PFSK-1 (cell line): ENCODE results near the gene WNT16.

Experiments
- FOXP2 ChIP-seq: optimal IDR thresholded peaks from 2 replicates; pipeline ENCODE3; 2011; ENCODE audit warnings: borderline replicate concordance, control low read depth, inconsistent platforms; ENCODE audit not compliant: insufficient read depth; ENCODE audit errors: extremely low read length, extremely low read depth
- POLR2AphosphoS5 ChIP-seq: IDR thresholded peaks from 2 replicates; pipeline ENCODE4 v1.6.1; 2012; ENCODE audit warnings: low read depth, mild to moderate bottlenecking, control low read depth, low read length, moderate library complexity
- REST ChIP-seq, 2 experiments: IDR thresholded peaks; 2 replicates each; pipeline versions ENCODE4 v1.6.1 to v1.8.0; 2011 to 2012; ENCODE audit warnings: low read depth in 2 of 2, low read length in 2 of 2, control low read depth in 1 of 2, inconsistent platforms in 1 of 2, mild to moderate bottlenecking in 1 of 2, moderate library complexity in 1 of 2; ENCODE audit not compliant: insufficient read depth in 1 of 2
- SIN3A ChIP-seq: IDR thresholded peaks from 2 replicates; pipeline ENCODE4 v1.6.1; 2012; ENCODE audit warnings: mild to moderate bottlenecking, low read length, moderate library complexity, borderline replicate concordance; ENCODE audit not compliant: insufficient read depth
- TAF1 ChIP-seq: IDR thresholded peaks from 2 replicates; pipeline ENCODE4 v1.6.1; 2012; ENCODE audit warnings: low read length, control low read depth, borderline replicate concordance; ENCODE audit not compliant: insufficient read depth

The WNT16 gene

GRCh38 chr7:121305109-121305508 is 23.7 kb upstream of the WNT16 start:
- TF ChIP-seq SIN3A (no peak), FOXP2 (no peak), TAF1 (no peak), REST (IDR thresholded peaks at IDR 0.05; ENCODE audit: insufficient read depth in 1 of 2, low read depth in 2 of 2, low read length in 2 of 2) (no peak), POLR2AphosphoS5 (no peak)

- TF ChIP-seq POLR2AphosphoS5: no peak
- no peak for TF ChIP-seq TAF1
- TF ChIP-seq SIN3A: no peak
- TF ChIP-seq REST (IDR thresholded peaks at IDR 0.05; ENCODE audit: insufficient read depth in 1 of 2, low read depth in 2 of 2, low read length in 2 of 2): no peak
- no peak for TF ChIP-seq FOXP2
Observed at GRCh38 chr7:121306565-121306964, 22.2 kb upstream of the WNT16 start.

GRCh38 chr7:121307021-121307574 is 21.7 kb upstream of the WNT16 start:
- TF ChIP-seq FOXP2: no peak
- TF ChIP-seq REST (IDR thresholded peaks at IDR 0.05; ENCODE audit: insufficient read depth in 1 of 2, low read depth in 2 of 2, low read length in 2 of 2): no peak
- TF ChIP-seq TAF1: no peak
- TF ChIP-seq SIN3A: no peak
- no peak for TF ChIP-seq POLR2AphosphoS5

GRCh38 chr7:121313220-121313792 is 15.5 kb upstream of the WNT16 start:
- TF ChIP-seq TAF1 (no peak), POLR2AphosphoS5 (no peak), FOXP2 (no peak), SIN3A (no peak), REST (IDR thresholded peaks at IDR 0.05; ENCODE audit: insufficient read depth in 1 of 2, low read depth in 2 of 2, low read length in 2 of 2) (no peak)

- TF ChIP-seq REST (IDR thresholded peaks at IDR 0.05; ENCODE audit: insufficient read depth in 1 of 2, low read depth in 2 of 2, low read length in 2 of 2) (no peak), FOXP2 (no peak), TAF1 (no peak), SIN3A (no peak), POLR2AphosphoS5 (no peak)
Observed at GRCh38 chr7:121313793-121314676, 14.8 kb upstream of the WNT16 start.
